ENCODE results near the gene UBE2J1.

DNA sequence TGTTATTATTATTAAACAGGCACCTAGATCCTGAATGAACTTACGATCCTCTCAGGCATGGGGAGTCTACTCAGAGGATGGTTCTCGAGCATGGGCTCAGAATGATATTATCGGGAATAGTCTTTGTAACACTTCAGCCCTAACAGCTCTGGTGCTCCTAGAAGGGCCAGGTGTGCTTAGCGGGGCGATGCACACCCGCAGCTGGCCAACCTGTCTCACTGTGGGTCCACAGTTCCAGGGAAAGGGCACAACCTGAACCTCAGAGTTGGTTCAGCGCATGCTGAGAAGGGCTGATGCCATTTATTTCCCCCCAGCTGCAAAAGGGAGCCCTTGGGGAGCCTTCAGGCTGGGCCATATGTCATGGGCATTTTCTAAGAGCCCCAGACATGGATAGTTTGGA is 33.3 kb upstream of the UBE2J1 start:
- TF ChIP-seq CTCF (conservative IDR thresholded peaks at IDR 0.05) (no peak), ZFX (IDR thresholded peaks at IDR 0.05) (no peak)

Measured in C4-2B (cell line).